ENCODE measurements around the gene DACH1.

- no peak for TF ChIP-seq CTCF (IDR thresholded peaks at IDR 0.05)
- TF ChIP-seq POLR2A (IDR thresholded peaks at IDR 0.05), result no peak
These were observed 53.8 kb downstream of the DACH1 start for GRCh38 chr13:71813187-71813586.

Measured in uterus (tissue), 2 donors.